ENCODE data around the gene PRSS23.
A peak's percentile ranks its signal among the peaks of the same experiment; 100 is the strongest.

Gene PRSS23

GRCh38 chr11:86790867-86791849 lies 9.2 kb upstream of the PRSS23 start:
- no peak for DNase-seq

GRCh38 chr11:86792150-86792549 lies 8.2 kb upstream of the PRSS23 start:
- no peak for DNase-seq

GRCh38 chr11:86793307-86793706 lies 7.0 kb upstream of the PRSS23 start:
- DNase-seq = no peak

- DNase-seq = no peak
Observed at GRCh38 chr11:86795511-86795910, 4.8 kb upstream of the PRSS23 start.

- no peak for DNase-seq
Observed at GRCh38 chr11:86795949-86796348, 4.4 kb upstream of the PRSS23 start.

GRCh38 chr11:86797133-86797532 lies 3.2 kb upstream of the PRSS23 start:
- no peak for DNase-seq

GRCh38 chr11:86798988-86799387 lies 1.4 kb upstream of the PRSS23 start:
- DNase-seq = no peak

- no peak for DNase-seq
Observed at GRCh38 chr11:86799680-86800075, 664 bp upstream of the PRSS23 start.

- DNase-seq = no peak
Observed at GRCh38 chr11:86800960-86801272, 574 bp downstream of the PRSS23 start.

GRCh38 chr11:86801364-86801763 lies 1.0 kb downstream of the PRSS23 start:
- DNase-seq = no peak

GRCh38 chr11:86802146-86802545 lies 1.8 kb downstream of the PRSS23 start:
- no peak for DNase-seq

GRCh38 chr11:86802601-86803051 lies 2.3 kb downstream of the PRSS23 start:
- DNase-seq = peak; percentile 50

GRCh38 chr11:86803136-86804045 lies 3.0 kb downstream of the PRSS23 start:
- no peak for DNase-seq

GRCh38 chr11:86804951-86805350 lies 4.6 kb downstream of the PRSS23 start:
- no peak for DNase-seq

GRCh38 chr11:86805873-86806310 lies 5.5 kb downstream of the PRSS23 start:
- no peak for DNase-seq

- no peak for DNase-seq
Observed at GRCh38 chr11:86806903-86807302, 6.6 kb downstream of the PRSS23 start.

GRCh38 chr11:86807360-86807759 lies 7.0 kb downstream of the PRSS23 start:
- DNase-seq = no peak

GRCh38 chr11:86809561-86809960 lies 9.2 kb downstream of the PRSS23 start:
- no peak for DNase-seq

GRCh38 chr11:86810288-86810687 lies 9.9 kb downstream of the PRSS23 start:
- DNase-seq = no peak

- DNase-seq = no peak
Observed at GRCh38 chr11:86811637-86812321, 11.4 kb downstream of the PRSS23 start.

GRCh38 chr11:86812322-86812670 lies 12.0 kb downstream of the PRSS23 start:
- DNase-seq = no peak

- DNase-seq = no peak
Observed at GRCh38 chr11:86812981-86813380, 12.6 kb downstream of the PRSS23 start.

GRCh38 chr11:86814775-86815174 lies 14.4 kb downstream of the PRSS23 start:
- no peak for DNase-seq
